ENCODE results near the gene FTCD. TPM values are rescaled to one million over a fixed set of nuclear protein-coding genes. Genes with fewer than 3 reads are reported as not detected.
A peak's percentile ranks its signal among the peaks of the same experiment; 100 is the strongest.

FTCD gene
- total and polyA plus RNA-seq, 9 of the 15 experiments (the other 6 are each of a cell fraction or from before 2014, with no cell fraction given), result 0.11 to 1.6 (median 0.67) TPM; not detected in 5

DNA sequence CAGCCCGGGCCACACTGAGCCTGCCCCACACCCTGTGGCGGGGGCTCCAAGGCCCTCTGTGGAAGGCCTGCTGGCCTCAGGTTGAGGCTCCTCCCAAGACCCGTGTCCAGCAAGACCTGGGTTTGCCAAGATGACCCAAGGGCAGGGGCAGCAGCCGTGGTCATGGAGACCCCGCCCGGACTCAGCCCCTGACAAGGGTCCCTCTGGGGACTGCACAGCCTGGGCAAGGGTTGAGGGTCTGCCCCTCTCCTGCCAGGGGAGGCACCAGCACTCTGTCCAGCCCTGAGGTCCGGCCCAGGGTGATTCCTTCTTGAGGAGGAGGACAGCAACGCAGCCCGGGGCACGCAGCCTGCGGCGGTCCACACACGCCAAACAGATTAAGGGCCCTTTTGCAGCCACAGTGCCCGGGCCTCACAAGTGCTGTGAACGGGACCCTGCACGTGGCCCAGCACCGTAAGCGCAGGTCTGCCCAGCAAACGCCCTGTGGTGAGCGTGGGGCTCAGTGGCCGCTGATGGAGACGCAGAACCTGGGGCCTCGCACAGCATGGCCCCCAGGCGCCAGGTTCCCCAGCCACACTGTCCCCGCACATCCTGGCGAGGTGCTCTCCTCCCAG lies 25.5 kb upstream of the FTCD start (continued):
- TF ChIP-seq RBFOX2 (IDR thresholded peaks at IDR 0.05; ENCODE audit: low read depth, low read length) (peak; percentile 54), FIP1L1 (IDR thresholded peaks at IDR 0.05; ENCODE audit: low read depth, low read length, poor library complexity, severe bottlenecking) (peak; percentile 18), POLR2G (IDR thresholded peaks at IDR 0.05; ENCODE audit: low read depth, low read length) (peak; percentile 46; the same call in 1 of the 2 replicates), SAFB (IDR thresholded peaks at IDR 0.05; ENCODE audit: borderline replicate concordance, low read depth, low read length) (no peak), ZFX (CRISPR knock-in tag; IDR thresholded peaks at IDR 0.05) (peak; percentile 6; the same call in 1 of the 2 replicates), TSHZ1 (CRISPR knock-in tag; IDR thresholded peaks at IDR 0.05) (no peak)
- TF ChIP-seq, protein P1, sequence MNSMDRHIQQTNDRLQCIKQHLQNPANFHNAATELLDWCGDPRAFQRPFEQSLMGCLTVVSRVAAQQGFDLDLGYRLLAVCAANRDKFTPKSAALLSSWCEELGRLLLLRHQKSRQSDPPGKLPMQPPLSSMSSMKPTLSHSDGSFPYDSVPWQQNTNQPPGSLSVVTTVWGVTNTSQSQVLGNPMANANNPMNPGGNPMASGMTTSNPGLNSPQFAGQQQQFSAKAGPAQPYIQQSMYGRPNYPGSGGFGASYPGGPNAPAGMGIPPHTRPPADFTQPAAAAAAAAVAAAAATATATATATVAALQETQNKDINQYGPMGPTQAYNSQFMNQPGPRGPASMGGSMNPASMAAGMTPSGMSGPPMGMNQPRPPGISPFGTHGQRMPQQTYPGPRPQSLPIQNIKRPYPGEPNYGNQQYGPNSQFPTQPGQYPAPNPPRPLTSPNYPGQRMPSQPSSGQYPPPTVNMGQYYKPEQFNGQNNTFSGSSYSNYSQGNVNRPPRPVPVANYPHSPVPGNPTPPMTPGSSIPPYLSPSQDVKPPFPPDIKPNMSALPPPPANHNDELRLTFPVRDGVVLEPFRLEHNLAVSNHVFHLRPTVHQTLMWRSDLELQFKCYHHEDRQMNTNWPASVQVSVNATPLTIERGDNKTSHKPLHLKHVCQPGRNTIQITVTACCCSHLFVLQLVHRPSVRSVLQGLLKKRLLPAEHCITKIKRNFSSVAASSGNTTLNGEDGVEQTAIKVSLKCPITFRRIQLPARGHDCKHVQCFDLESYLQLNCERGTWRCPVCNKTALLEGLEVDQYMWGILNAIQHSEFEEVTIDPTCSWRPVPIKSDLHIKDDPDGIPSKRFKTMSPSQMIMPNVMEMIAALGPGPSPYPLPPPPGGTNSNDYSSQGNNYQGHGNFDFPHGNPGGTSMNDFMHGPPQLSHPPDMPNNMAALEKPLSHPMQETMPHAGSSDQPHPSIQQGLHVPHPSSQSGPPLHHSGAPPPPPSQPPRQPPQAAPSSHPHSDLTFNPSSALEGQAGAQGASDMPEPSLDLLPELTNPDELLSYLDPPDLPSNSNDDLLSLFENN (IDR thresholded peaks at IDR 0.05; ENCODE audit: low read depth in 2 of 2, low read length in 2 of 2), result no peak
